K562 (cell line): Measurements from ENCODE around the gene SLC9A3. TPM values are rescaled to one million over a fixed set of nuclear protein-coding genes. Genes with fewer than 3 reads are reported as not detected.

Experiments
- HNRNPUL1 ChIP-seq: fragments of 200-400 bp; formaldehyde crosslinking; IDR thresholded peaks from 2 replicates; pipeline ENCODE4 v1.6.1; 2017; ENCODE audit warnings: low read length
- KDM4B ChIP-seq, 2 experiments: fragments of 450-650 bp in 1 of 2; sonication (generic) in 1 of 2; IDR thresholded peaks; 2 replicates each; pipeline ENCODE4 v1.6.1; 2016 to 2017; ENCODE audit warnings: borderline replicate concordance in 2 of 2, antibody characterized with exemption in 1 of 2, low read depth in 1 of 2, mild to moderate bottlenecking in 1 of 2
- KLF16 ChIP-seq: IDR thresholded peaks from 2 replicates; pipeline ENCODE4 v1.6.1; 2016; ENCODE audit warnings: antibody characterized with exemption
- POLR2AphosphoS2 ChIP-seq: IDR thresholded peaks from 2 replicates; pipeline ENCODE4 v1.6.1; 2012; ENCODE audit warnings: low read length, improper control_type of control experiment
- RBM22 ChIP-seq: fragments of 200-400 bp; formaldehyde crosslinking; IDR thresholded peaks from 2 replicates; pipeline ENCODE4 v1.6.1; 2018; ENCODE audit warnings: low read length, low read depth; ENCODE audit not compliant: poor library complexity, severe bottlenecking
- SRSF7 ChIP-seq: fragments of 200-400 bp; formaldehyde crosslinking; optimal IDR thresholded peaks from 2 replicates; pipeline ENCODE3; 2017; ENCODE audit warnings: mild to moderate bottlenecking, low read depth, low read length
- SUPT5H ChIP-seq: fragments of 450-650 bp; IDR thresholded peaks from 2 replicates; pipeline ENCODE4 v1.6.1; 2016
- THRA ChIP-seq: fragments of 450-650 bp; IDR thresholded peaks from 2 replicates; pipeline ENCODE4 v1.6.1; 2017; ENCODE audit warnings: mild to moderate bottlenecking, moderate library complexity
- ZHX1 ChIP-seq: fragments of 150-350 bp; conservative IDR thresholded peaks from 2 replicates; pipeline ENCODE4 v1.6.1; 2014; ENCODE audit warnings: low read length
- polyA plus RNA-seq, 8 experiments: library from polyadenylated mRNA; depleted of rRNA in 4 of 8; stranded (reverse) in 5 of 8; unstranded in 3 of 8; fragments of >200 nt; fragmentation: Nextera tagmentation in 2 of 8; fragmentation: Illumina TruSeq in 1 of 8; extraction: Ambion mirVana in 2 of 8; extraction: Trizol in 1 of 8; gene quantifications; 2 replicates each; pipeline versions ENCODE4 v1.2.1 to v1.2.3, GENCODE V29; 2011 to 2014; ENCODE audit warnings: inconsistent platforms in 1 of 8, missing spikeins in 1 of 8
- total RNA-seq, 7 experiments: library from RNA; depleted of rRNA in 6 of 7; stranded (reverse); fragments of >200 nt in 6 of 7; fragmentation: Illumina TruSeq in 2 of 7; extraction: Trizol in 2 of 7; gene quantifications; 2 replicates each; pipeline versions ENCODE4 v1.2.1 to v1.2.3, GENCODE V29; 2011 to 2021; ENCODE audit warnings: low replicate concordance in 1 of 7
- TF ChIP-seq, protein P1 (sequence below): fragments of 200-600 bp; sonication (generic); IDR thresholded peaks from one replicate; pipeline ENCODE4 v1.6.1; 2012; ENCODE audit warnings: mild to moderate bottlenecking, low read depth, low read length, inconsistent platforms

Gene SLC9A3
- total and polyA plus RNA-seq, 9 of the 15 experiments (the other 6 are each of a cell fraction or from before 2014, with no cell fraction given) = 1.5 to 5.8 (median 3.7) TPM; not detected in 2

DNA sequence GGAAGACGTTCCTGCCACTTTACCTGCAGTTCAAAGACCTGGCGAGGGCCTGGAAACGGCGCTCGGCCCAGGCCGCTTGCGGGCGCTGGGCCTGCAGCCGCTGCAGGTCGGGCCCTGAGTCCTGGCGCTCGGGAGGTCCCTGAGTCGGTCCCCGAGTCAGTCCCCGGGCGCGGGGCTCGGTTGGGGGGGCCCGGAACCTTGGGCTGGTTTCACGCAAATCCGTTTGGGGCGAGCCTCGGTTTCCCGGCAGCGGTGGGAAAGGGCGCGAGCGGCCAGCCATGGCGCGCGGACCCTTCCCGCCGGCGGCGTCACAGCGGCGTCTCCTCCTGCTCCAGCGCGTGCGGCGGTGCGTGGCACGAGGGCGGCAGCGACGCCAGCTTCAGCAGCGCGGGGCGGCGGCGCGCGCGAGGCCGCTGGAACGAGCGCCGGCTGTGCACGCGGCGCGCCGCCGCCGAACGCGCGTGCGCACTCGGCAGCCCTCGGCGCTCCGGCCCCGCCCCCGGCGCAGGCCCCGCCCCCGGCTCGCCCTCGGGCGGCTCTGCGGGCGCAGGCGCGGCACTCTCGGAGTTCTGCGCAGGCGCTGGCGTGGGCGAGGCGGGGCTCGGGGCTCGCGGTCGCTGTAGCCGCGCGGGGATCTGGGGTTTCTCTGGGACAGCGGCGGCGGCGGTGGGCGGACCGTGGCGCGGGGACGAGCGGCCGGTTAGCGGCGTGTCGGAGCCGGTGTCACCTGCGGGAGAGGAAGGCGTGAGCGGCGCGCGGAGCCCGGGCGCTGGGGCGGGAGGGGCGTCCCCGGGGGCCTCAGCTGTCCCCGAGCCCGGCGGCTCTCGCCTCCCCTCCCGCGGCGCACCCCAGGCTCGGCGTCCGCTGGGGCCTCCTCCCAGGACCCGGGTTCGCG is 51.3 kb downstream of the SLC9A3 start (continued):
- TF ChIP-seq ZHX1 (no peak), SUPT5H (no peak), KLF16 (no peak), KDM4B (IDR thresholded peaks at IDR 0.05; ENCODE audit: borderline replicate concordance in 2 of 2, low read depth in 1 of 2) (no peak), SRSF7 (no peak), HNRNPUL1 (no peak), POLR2AphosphoS2 (no peak), RBM22 (peak; percentile 65), THRA (no peak)
- TF ChIP-seq, protein P1, sequence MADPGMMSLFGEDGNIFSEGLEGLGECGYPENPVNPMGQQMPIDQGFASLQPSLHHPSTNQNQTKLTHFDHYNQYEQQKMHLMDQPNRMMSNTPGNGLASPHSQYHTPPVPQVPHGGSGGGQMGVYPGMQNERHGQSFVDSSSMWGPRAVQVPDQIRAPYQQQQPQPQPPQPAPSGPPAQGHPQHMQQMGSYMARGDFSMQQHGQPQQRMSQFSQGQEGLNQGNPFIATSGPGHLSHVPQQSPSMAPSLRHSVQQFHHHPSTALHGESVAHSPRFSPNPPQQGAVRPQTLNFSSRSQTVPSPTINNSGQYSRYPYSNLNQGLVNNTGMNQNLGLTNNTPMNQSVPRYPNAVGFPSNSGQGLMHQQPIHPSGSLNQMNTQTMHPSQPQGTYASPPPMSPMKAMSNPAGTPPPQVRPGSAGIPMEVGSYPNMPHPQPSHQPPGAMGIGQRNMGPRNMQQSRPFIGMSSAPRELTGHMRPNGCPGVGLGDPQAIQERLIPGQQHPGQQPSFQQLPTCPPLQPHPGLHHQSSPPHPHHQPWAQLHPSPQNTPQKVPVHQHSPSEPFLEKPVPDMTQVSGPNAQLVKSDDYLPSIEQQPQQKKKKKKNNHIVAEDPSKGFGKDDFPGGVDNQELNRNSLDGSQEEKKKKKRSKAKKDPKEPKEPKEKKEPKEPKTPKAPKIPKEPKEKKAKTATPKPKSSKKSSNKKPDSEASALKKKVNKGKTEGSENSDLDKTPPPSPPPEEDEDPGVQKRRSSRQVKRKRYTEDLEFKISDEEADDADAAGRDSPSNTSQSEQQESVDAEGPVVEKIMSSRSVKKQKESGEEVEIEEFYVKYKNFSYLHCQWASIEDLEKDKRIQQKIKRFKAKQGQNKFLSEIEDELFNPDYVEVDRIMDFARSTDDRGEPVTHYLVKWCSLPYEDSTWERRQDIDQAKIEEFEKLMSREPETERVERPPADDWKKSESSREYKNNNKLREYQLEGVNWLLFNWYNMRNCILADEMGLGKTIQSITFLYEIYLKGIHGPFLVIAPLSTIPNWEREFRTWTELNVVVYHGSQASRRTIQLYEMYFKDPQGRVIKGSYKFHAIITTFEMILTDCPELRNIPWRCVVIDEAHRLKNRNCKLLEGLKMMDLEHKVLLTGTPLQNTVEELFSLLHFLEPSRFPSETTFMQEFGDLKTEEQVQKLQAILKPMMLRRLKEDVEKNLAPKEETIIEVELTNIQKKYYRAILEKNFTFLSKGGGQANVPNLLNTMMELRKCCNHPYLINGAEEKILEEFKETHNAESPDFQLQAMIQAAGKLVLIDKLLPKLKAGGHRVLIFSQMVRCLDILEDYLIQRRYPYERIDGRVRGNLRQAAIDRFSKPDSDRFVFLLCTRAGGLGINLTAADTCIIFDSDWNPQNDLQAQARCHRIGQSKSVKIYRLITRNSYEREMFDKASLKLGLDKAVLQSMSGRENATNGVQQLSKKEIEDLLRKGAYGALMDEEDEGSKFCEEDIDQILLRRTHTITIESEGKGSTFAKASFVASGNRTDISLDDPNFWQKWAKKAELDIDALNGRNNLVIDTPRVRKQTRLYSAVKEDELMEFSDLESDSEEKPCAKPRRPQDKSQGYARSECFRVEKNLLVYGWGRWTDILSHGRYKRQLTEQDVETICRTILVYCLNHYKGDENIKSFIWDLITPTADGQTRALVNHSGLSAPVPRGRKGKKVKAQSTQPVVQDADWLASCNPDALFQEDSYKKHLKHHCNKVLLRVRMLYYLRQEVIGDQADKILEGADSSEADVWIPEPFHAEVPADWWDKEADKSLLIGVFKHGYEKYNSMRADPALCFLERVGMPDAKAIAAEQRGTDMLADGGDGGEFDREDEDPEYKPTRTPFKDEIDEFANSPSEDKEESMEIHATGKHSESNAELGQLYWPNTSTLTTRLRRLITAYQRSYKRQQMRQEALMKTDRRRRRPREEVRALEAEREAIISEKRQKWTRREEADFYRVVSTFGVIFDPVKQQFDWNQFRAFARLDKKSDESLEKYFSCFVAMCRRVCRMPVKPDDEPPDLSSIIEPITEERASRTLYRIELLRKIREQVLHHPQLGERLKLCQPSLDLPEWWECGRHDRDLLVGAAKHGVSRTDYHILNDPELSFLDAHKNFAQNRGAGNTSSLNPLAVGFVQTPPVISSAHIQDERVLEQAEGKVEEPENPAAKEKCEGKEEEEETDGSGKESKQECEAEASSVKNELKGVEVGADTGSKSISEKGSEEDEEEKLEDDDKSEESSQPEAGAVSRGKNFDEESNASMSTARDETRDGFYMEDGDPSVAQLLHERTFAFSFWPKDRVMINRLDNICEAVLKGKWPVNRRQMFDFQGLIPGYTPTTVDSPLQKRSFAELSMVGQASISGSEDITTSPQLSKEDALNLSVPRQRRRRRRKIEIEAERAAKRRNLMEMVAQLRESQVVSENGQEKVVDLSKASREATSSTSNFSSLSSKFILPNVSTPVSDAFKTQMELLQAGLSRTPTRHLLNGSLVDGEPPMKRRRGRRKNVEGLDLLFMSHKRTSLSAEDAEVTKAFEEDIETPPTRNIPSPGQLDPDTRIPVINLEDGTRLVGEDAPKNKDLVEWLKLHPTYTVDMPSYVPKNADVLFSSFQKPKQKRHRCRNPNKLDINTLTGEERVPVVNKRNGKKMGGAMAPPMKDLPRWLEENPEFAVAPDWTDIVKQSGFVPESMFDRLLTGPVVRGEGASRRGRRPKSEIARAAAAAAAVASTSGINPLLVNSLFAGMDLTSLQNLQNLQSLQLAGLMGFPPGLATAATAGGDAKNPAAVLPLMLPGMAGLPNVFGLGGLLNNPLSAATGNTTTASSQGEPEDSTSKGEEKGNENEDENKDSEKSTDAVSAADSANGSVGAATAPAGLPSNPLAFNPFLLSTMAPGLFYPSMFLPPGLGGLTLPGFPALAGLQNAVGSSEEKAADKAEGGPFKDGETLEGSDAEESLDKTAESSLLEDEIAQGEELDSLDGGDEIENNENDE = no peak
